ENCODE measurements around the gene TMEM18. TPM values are rescaled to one million over a fixed set of nuclear protein-coding genes. Genes with fewer than 3 reads are reported as not detected.

TMEM18 gene
- total RNA-seq, 4 donors from 2014 or later: 7.3 to 23.7 (median 17.8) TPM

DNA sequence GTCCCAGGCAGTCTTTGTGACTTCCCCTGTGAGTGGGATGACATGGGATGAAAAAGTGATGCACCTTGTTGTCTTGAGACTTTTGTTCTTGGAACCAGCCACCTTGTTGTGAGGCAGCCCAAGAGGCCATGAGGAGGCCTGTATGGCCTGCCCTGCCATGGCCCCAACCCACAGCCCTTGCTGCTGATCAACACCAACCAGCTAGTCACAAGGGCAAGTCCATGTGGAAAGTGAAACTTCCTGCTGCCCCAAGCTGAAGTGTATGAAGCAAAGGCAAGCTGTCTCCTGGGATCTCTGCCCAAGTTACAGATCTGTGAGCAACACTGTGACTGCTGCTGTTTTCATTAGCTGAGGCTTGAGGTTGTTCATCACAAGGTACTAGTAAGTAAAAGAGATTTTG, 21.6 kb downstream of the TMEM18 start:
- Histone ChIP-seq H3K9me3 (peaks cover 0 to 5% (median 0%) of the 10 kb centered on the region in 3 donors), H3K4me1 (no peaks in the 10 kb centered on the region), H3K4me3 (no peak overlapping the region), H3K36me3 (no peaks in the 10 kb centered on the region), H3K27me3 (peaks cover 0 to 31% (median 0%) of the 10 kb centered on the region in 4 donors), H3K27ac (no peak overlapping the region)
- DNase-seq: no peak
- TF ChIP-seq, protein P1, sequence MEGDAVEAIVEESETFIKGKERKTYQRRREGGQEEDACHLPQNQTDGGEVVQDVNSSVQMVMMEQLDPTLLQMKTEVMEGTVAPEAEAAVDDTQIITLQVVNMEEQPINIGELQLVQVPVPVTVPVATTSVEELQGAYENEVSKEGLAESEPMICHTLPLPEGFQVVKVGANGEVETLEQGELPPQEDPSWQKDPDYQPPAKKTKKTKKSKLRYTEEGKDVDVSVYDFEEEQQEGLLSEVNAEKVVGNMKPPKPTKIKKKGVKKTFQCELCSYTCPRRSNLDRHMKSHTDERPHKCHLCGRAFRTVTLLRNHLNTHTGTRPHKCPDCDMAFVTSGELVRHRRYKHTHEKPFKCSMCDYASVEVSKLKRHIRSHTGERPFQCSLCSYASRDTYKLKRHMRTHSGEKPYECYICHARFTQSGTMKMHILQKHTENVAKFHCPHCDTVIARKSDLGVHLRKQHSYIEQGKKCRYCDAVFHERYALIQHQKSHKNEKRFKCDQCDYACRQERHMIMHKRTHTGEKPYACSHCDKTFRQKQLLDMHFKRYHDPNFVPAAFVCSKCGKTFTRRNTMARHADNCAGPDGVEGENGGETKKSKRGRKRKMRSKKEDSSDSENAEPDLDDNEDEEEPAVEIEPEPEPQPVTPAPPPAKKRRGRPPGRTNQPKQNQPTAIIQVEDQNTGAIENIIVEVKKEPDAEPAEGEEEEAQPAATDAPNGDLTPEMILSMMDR (IDR thresholded peaks at IDR 0.05): no peak
- intact Hi-C loops (cut with DNase I): no loop called here

GRCh38 chr2:654896-655295, 22.3 kb downstream of the TMEM18 start:
- WGBS, 2 donors: 78 to 86% methylated on average over 9 to 10 of the region's 10 CpGs

DNA sequence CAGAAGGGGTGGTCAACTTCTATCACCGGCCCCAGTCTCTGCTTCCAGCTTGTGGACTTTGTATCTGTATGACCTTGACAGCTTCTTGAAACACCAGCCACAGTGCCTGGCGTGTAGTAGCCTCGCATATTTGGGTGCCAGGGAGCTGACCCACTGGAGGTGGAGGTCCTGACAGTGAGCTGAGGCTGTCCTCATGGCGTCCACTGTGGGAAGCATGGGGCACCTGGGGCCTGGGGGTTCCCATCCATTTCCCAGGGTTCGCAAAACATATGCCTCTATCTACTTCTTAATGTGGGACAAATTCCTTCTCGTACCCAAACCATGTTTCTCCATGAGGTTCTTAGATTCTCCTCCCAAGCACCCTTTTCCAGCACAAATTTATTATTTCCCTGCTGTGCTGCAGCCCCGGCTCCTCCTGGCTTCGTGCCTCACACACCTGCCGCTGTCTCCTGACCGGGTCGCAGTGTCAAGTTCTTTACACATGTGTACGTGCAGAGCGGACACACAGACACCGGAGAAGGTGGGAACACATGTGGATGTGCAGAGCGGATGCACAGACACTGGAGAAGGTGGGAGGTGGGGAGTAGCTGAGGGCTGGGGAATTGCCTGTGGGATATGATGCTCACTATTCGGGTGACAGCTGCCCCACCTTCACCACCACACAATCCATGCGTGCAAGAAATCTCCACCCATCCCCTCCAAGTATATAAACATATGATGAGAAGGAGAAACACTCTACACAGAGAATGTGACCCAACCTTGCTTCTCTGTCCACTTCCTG, 23.4 kb downstream of the TMEM18 start:
- no peaks in the 10 kb centered on the region for H3K36me3 ChIP-seq
- TF ChIP-seq, protein P1 (IDR thresholded peaks at IDR 0.05): no peak
- no peak for TF ChIP-seq POLR2A (IDR thresholded peaks at IDR 0.05)
- intact Hi-C loops (cut with DNase I): no loop called here
- no peak for DNase-seq
- peaks cover 0 to 23% (median 0%) of the 10 kb centered on the region in 4 donors for H3K27me3 ChIP-seq
- H3K9me3 ChIP-seq: peaks cover 0 to 5% (median 0%) of the 10 kb centered on the region in 3 donors
- WGBS, 2 donors: 69 to 80% methylated on average over 11 to 15 of the region's 17 CpGs
- no peak overlapping the region for H3K27ac ChIP-seq
- H3K4me1 ChIP-seq: no peaks in the 10 kb centered on the region
- no peak overlapping the region for H3K4me3 ChIP-seq

More at GRCh38 chr2:654896-655295, 22.3 kb downstream of the TMEM18 start:
- DNase-seq: no peak
- H3K9me3 ChIP-seq: peaks cover 0 to 5% (median 0%) of the 10 kb centered on the region in 3 donors
- TF ChIP-seq POLR2A (IDR thresholded peaks at IDR 0.05): no peak
- TF ChIP-seq, protein P1 (IDR thresholded peaks at IDR 0.05): no peak
- intact Hi-C loops (cut with DNase I): no loop called here
- H3K4me1 ChIP-seq: no peaks in the 10 kb centered on the region
- no peak overlapping the region for H3K27ac ChIP-seq
- H3K4me3 ChIP-seq: no peak overlapping the region
- peaks cover 0 to 29% (median 0%) of the 10 kb centered on the region in 4 donors for H3K27me3 ChIP-seq
- H3K36me3 ChIP-seq: no peaks in the 10 kb centered on the region

GRCh38 chr2:652881-653480, 24.2 kb downstream of the TMEM18 start:
- Histone ChIP-seq H3K36me3 (no peaks in the 10 kb centered on the region), H3K4me1 (no peaks in the 10 kb centered on the region), H3K9me3 (peaks cover 0 to 5% (median 0%) of the 10 kb centered on the region in 3 donors), H3K27ac (no peak overlapping the region), H3K4me3 (no peak overlapping the region), H3K27me3 (peaks cover 0 to 16% (median 0%) of the 10 kb centered on the region in 4 donors)
- TF ChIP-seq, protein P1 (IDR thresholded peaks at IDR 0.05): no peak
- TF ChIP-seq POLR2A (IDR thresholded peaks at IDR 0.05): no peak
- DNase-seq: no peak
- WGBS, 2 donors: 77 to 86% methylated on average over 6 of the region's 6 CpGs
- intact Hi-C loops (cut with DNase I): no loop called here

DNA sequence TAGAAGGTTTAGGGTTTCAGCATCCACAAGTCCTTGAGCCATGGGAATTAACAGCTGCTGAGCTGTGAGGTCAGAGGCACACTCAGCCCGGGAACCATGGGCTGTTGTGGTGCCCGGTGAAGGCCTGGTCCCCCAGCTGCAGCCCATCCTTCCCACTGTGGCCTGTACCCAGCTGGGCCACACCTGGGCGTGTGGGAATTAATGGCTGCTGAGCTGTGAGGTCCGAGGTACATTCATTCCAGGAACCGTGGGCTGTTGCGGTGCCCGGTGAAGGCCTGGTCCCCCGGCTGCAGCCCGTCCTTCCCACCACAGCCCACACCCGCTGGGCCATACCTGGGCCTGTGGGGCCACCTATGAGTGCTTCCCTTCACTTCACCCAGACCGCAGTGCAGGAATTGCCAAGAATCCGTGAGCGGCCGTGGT, 25.2 kb downstream of the TMEM18 start:
- no peaks in the 10 kb centered on the region for H3K36me3 ChIP-seq
- H3K9me3 ChIP-seq: peaks cover 0 to 5% (median 0%) of the 10 kb centered on the region in 3 donors
- intact Hi-C loops (cut with DNase I): no loop called here
- no peak overlapping the region for H3K4me3 ChIP-seq
- H3K27ac ChIP-seq: no peak overlapping the region
- WGBS, 2 donors: 83 to 94% methylated on average over 6 to 14 of the region's 14 CpGs
- H3K4me1 ChIP-seq: no peaks in the 10 kb centered on the region
- DNase-seq: no peak
- no peak for TF ChIP-seq POLR2A (IDR thresholded peaks at IDR 0.05)
- TF ChIP-seq, protein P1 (IDR thresholded peaks at IDR 0.05): no peak
- H3K27me3 ChIP-seq: peaks cover 0 to 22% (median 0%) of the 10 kb centered on the region in 4 donors
